CD4-positive, CD25-positive, alpha-beta regulatory T cell (primary cell): ENCODE measurements around the gene UFSP2. TPM values are rescaled to one million over a fixed set of nuclear protein-coding genes. Genes with fewer than 3 reads are reported as not detected.

Source experiments
- ATAC-seq, 2 donors: fragments of 150-1000 bp; cut with Tn5 transposase; one replicate each; pipeline ENCODE4 v1.10.0; 2021; ENCODE audit warnings: low read depth in 2 of 2, moderate number of reproducible peaks in 2 of 2, moderate library complexity in 1 of 2
- DNase-seq, 3 donors: peaks; one replicate each; pipeline versions ENCODE4 v3.0.0 to v3.0.0-alpha.2; 2012 to 2022; ENCODE audit warnings: mixed read lengths in 1 of 3
- H3K27ac ChIP-seq: one replicate; pipeline ENCODE4 v1.7.0; 2013; ENCODE audit warnings: mild to moderate bottlenecking, low read length; ENCODE audit not compliant: insufficient read depth, poor library complexity, severe bottlenecking
- H3K27me3 ChIP-seq: one replicate; pipeline ENCODE4 v1.7.0; 2013; ENCODE audit warnings: low read length; ENCODE audit not compliant: control insufficient read depth, insufficient read depth
- H3K36me3 ChIP-seq: one replicate; pipeline ENCODE4 v1.7.0; 2013; ENCODE audit warnings: mild to moderate bottlenecking, low read length, moderate library complexity; ENCODE audit not compliant: control insufficient read depth, insufficient read depth
- H3K4me1 ChIP-seq: 2 replicates; pipeline ENCODE4 v1.7.0; 2013; ENCODE audit warnings: mild to moderate bottlenecking, low read length; ENCODE audit not compliant: insufficient read depth, control insufficient read depth, poor library complexity, severe bottlenecking
- H3K4me3 ChIP-seq: one replicate; pipeline ENCODE4 v1.7.0; 2013; ENCODE audit warnings: low read depth, mild to moderate bottlenecking, low read length, moderate library complexity
- H3K9me3 ChIP-seq, 2 experiments: 1 replicate in 1 of 2; 2 replicates in 1 of 2; pipeline ENCODE4 v1.7.0; 2013; ENCODE audit warnings: low read length in 2 of 2, mild to moderate bottlenecking in 1 of 2, moderate library complexity in 1 of 2; ENCODE audit not compliant: control insufficient read depth in 2 of 2
- H3K27ac Mint-ChIP-seq, 3 donors: one replicate each; pipeline ENCODE4 v1.8.0; 2020 to 2022; ENCODE audit warnings: mild to moderate bottlenecking in 3 of 3, mixed read lengths in 3 of 3, moderate library complexity in 2 of 3
- H3K27me3 Mint-ChIP-seq: one replicate; pipeline ENCODE4 v1.8.0; 2022; ENCODE audit warnings: mild to moderate bottlenecking, mixed read lengths
- H3K36me3 Mint-ChIP-seq: one replicate; pipeline ENCODE4 v1.8.0; 2020; ENCODE audit warnings: mixed read lengths
- H3K4me1 Mint-ChIP-seq, 4 donors: one replicate each; pipeline ENCODE4 v1.8.0; 2020 to 2022; ENCODE audit warnings: mixed read lengths in 4 of 4, mild to moderate bottlenecking in 1 of 4
- H3K4me3 Mint-ChIP-seq, 4 donors: one replicate each; pipeline ENCODE4 v1.8.0; 2020 to 2022; ENCODE audit warnings: mild to moderate bottlenecking in 4 of 4, mixed read lengths in 4 of 4, moderate library complexity in 3 of 4
- H3K9me3 Mint-ChIP-seq, 7 donors: one replicate each; pipeline ENCODE4 v1.8.0; 2020 to 2022; ENCODE audit warnings: mixed read lengths in 7 of 7, mild to moderate bottlenecking in 3 of 7, moderate library complexity in 2 of 7
- polyA plus RNA-seq, 4 donors: library from polyadenylated mRNA; unstranded; fragments of 300-500 nt; fragmentation: Illumina TruSeq; gene quantifications; one replicate each; pipeline ENCODE4 v1.2.3, GENCODE V29; 2021
- total RNA-seq: library from RNA; stranded (reverse); gene quantifications from one replicate; pipeline ENCODE4 v1.2.3, GENCODE V29; 2022

The UFSP2 gene
- total and polyA plus RNA-seq, 5 donors from 2014 or later, result 18.2 to 45.3 (median 43.3) TPM

DNA sequence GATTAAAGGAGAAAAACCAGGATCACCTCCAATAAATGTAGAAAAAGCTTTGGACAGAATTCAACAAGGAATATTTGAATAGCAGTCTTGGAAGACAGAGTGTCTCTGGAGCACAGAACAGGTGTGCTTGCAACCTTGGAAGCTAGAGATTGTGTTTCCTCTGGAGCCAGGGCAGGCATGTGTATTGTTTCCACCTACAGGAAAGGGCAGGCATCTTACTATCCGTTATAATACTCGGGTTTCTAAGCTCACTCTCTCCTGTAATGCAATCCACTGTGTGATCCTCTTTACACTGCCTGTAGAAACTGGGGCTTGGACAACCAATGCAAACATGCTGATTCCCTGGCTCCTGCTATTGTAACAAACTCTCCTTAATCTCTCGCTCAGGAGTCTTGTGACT, 31.4 kb upstream of the UFSP2 start:
- no peaks in the 10 kb centered on the region for H3K4me1 ChIP-seq
- Mint-ChIP-seq H3K4me3 (no peak overlapping the region), H3K4me1 (peaks cover 0 to 2% (median 0%) of the 10 kb centered on the region in 4 donors), H3K27ac (no peak overlapping the region), H3K27me3 (peaks cover 54% of the 10 kb centered on the region), H3K9me3 (peaks cover 0 to 2% (median 0%) of the 10 kb centered on the region in 7 donors), H3K36me3 (no peaks in the 10 kb centered on the region)
- peaks cover 11% of the 10 kb centered on the region for H3K27me3 ChIP-seq
- H3K27ac ChIP-seq, result no peak overlapping the region
- ATAC-seq, result no peak
- H3K9me3 ChIP-seq, result no peaks in the 10 kb centered on the region
- H3K4me3 ChIP-seq, result no peak overlapping the region
- no peaks in the 10 kb centered on the region for H3K36me3 ChIP-seq
- no peak for DNase-seq

DNA sequence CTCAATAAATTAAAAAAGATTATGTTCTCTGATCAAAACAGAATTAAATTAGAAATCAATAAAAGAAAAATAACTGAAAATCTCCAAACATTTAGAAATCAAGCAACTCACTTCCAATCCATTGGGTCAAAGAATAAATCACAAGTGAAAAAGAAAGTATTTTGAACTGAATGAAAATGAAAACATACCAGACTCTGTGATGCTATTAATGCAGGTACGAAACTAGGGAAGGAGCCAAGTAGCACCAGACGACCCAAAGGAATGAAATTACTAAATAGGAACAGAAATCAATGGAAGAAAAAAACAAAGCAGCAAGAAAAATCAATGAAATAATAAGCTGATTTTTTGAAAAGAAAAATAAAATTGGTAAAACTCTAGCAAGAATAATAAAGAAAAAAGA, 30.4 kb upstream of the UFSP2 start:
- Mint-ChIP-seq H3K27me3 (peaks cover 51% of the 10 kb centered on the region), H3K36me3 (no peaks in the 10 kb centered on the region), H3K4me3 (no peak overlapping the region), H3K27ac (no peak overlapping the region), H3K4me1 (peaks cover 0 to 2% (median 0%) of the 10 kb centered on the region in 4 donors), H3K9me3 (no peaks in the 10 kb centered on the region)
- H3K27me3 ChIP-seq, result peaks cover 7% of the 10 kb centered on the region
- no peaks in the 10 kb centered on the region for H3K4me1 ChIP-seq
- H3K27ac ChIP-seq, result no peak overlapping the region
- H3K9me3 ChIP-seq, result no peaks in the 10 kb centered on the region
- no peak for ATAC-seq
- no peak overlapping the region for H3K4me3 ChIP-seq
- DNase-seq, result no peak
- no peaks in the 10 kb centered on the region for H3K36me3 ChIP-seq

DNA sequence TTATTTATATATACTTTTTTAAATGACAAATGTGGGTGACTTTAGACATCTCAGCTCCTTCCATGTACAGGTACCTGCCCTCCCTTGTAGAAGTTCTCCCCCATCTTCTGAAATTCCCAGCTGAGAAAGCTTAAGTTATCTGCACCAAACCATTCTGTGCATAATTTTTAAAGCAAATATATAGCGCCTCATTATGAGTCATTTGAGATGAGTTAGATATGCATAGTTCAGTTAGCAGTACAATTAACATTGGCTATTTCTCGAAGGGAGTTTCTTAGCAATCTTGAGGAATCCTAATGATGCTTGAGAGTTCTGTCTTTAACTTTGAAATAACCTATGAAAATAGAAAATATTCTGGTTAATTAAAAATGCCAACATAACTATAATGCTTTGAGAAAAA, 19.4 kb upstream of the UFSP2 start:
- Histone ChIP-seq H3K4me1 (no peaks in the 10 kb centered on the region), H3K9me3 (no peaks in the 10 kb centered on the region), H3K4me3 (no peak overlapping the region), H3K27me3 (peaks cover 6% of the 10 kb centered on the region), H3K27ac (no peak overlapping the region), H3K36me3 (no peaks in the 10 kb centered on the region)
- H3K27me3 Mint-ChIP-seq, result peaks cover 29% of the 10 kb centered on the region
- H3K4me1 Mint-ChIP-seq, result no peaks in the 10 kb centered on the region
- peaks cover 0 to 1% (median 0%) of the 10 kb centered on the region in 7 donors for H3K9me3 Mint-ChIP-seq
- DNase-seq (no peak), ATAC-seq (no peak)
- no peak overlapping the region for H3K27ac Mint-ChIP-seq
- no peak overlapping the region for H3K4me3 Mint-ChIP-seq
- no peaks in the 10 kb centered on the region for H3K36me3 Mint-ChIP-seq

DNA sequence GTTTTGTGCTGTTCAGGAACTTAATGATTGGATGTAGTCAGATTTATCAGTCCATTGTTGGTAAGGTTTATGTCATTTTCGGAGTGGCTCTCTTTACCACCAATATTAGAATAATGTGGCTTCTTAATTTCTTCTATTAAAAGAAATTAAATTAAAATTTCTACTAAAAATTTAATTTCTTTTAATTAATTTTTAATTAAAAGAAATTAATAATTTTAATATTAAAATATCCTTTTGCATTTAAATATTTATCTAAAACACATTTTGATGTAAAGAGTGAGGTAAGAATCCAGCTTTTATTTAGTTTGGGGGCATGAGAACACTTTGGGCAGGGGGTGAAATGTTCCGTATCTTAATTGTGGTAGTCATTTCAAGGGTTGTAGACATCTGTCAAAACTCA, 15.7 kb upstream of the UFSP2 start:
- Mint-ChIP-seq H3K27me3 (peaks cover 15% of the 10 kb centered on the region), H3K4me3 (no peak overlapping the region), H3K9me3 (peaks cover 0 to 1% (median 0%) of the 10 kb centered on the region in 7 donors), H3K4me1 (no peaks in the 10 kb centered on the region), H3K36me3 (no peaks in the 10 kb centered on the region), H3K27ac (no peak overlapping the region)
- Histone ChIP-seq H3K27me3 (peaks cover 17% of the 10 kb centered on the region), H3K4me3 (no peak overlapping the region), H3K27ac (no peak overlapping the region), H3K9me3 (no peaks in the 10 kb centered on the region), H3K36me3 (no peaks in the 10 kb centered on the region), H3K4me1 (no peaks in the 10 kb centered on the region)
- DNase-seq (no peak), ATAC-seq (no peak)

DNA sequence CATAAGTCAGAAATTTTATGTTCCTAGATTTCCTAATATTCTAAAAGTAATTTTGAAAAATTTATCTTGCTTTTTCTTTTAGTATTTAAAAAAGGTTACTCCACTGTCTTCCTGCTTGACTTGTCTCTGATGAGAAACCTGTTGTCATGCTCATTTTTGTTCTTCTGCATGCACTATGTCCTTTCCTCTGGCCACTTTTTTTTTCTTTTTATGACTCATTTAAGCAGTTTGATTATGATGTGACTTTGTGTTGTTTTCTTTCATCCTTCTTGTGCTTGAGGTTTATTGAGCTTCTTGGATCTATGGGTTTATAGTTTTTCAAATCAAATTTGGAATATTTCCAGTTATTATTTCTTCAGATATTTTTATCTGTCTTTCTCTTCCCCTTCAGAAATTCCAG, 12.0 kb upstream of the UFSP2 start:
- H3K27me3 ChIP-seq, result peaks cover 16% of the 10 kb centered on the region
- peak in 1 of 3 donors; percentile 7 for DNase-seq
- H3K9me3 Mint-ChIP-seq, result peaks cover 0 to 1% (median 0%) of the 10 kb centered on the region in 7 donors
- no peaks in the 10 kb centered on the region for H3K36me3 Mint-ChIP-seq
- no peaks in the 10 kb centered on the region for H3K9me3 ChIP-seq
- H3K27ac ChIP-seq, result no peak overlapping the region
- no peak overlapping the region for H3K4me3 Mint-ChIP-seq
- H3K4me1 Mint-ChIP-seq, result no peaks in the 10 kb centered on the region
- H3K36me3 ChIP-seq, result no peaks in the 10 kb centered on the region
- no peak overlapping the region for H3K4me3 ChIP-seq
- H3K4me1 ChIP-seq, result no peaks in the 10 kb centered on the region
- no peak overlapping the region for H3K27ac Mint-ChIP-seq
- peaks cover 25% of the 10 kb centered on the region for H3K27me3 Mint-ChIP-seq
- ATAC-seq, result no peak

DNA sequence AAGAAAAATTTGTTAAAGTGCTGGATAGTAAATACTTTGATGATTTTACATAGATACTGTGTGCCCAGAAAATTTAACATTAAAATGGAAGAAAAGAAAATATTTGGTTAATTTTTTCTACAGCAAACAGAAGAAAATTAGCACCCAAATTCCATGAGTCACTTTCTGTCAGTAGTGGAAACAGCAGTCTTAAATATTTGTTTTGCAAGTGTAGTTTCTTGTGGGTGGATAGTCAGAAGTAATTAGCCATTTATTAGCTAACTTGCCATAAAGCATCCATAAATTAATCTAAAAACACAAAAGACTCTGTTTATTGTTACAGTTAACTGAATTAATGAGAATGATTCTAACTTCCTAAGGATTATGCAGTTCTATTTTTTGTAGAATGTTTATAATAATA, 9.7 kb upstream of the UFSP2 start:
- DNase-seq, result no peak
- H3K27me3 ChIP-seq, result peaks cover 11% of the 10 kb centered on the region
- Mint-ChIP-seq H3K27ac (no peak overlapping the region), H3K4me3 (no peak overlapping the region), H3K36me3 (no peaks in the 10 kb centered on the region), H3K9me3 (no peaks in the 10 kb centered on the region), H3K27me3 (peaks cover 30% of the 10 kb centered on the region), H3K4me1 (no peaks in the 10 kb centered on the region)
- no peak overlapping the region for H3K27ac ChIP-seq
- ATAC-seq, result no peak
- H3K4me3 ChIP-seq, result no peak overlapping the region
- H3K4me1 ChIP-seq, result no peaks in the 10 kb centered on the region
- no peaks in the 10 kb centered on the region for H3K9me3 ChIP-seq
- H3K36me3 ChIP-seq, result no peaks in the 10 kb centered on the region

DNA sequence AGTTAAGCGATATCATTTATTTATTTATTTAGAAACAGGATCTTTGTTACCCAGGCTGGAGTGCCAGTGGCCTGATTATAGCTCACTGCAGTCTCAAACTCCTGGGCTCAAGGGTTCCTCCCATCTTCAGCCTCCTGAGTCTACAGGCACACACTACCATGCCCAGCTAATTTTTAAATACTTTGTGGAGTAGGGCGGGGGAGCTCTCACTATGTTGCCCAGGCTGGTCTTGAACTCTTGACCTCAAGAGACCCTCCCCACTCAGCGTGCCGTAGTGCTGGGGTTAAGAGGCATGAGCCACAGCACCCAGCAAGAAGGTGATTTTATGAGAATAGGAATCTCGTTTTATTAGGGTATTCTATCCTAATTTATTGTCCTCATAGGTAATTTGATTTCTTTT, 3.9 kb upstream of the UFSP2 start:
- Histone ChIP-seq H3K36me3 (no peaks in the 10 kb centered on the region), H3K27me3 (no peaks in the 10 kb centered on the region), H3K4me3 (no peak overlapping the region), H3K27ac (no peak overlapping the region), H3K9me3 (no peaks in the 10 kb centered on the region), H3K4me1 (peaks cover 13% of the 10 kb centered on the region)
- peak overlapping the region in 1 of 4 donors; percentile 1 for H3K4me3 Mint-ChIP-seq
- ATAC-seq (no peak), DNase-seq (no peak)
- peak overlapping the region in 1 of 3 donors; percentile 43 for H3K27ac Mint-ChIP-seq
- H3K36me3 Mint-ChIP-seq, result no peaks in the 10 kb centered on the region
- no peaks in the 10 kb centered on the region for H3K9me3 Mint-ChIP-seq
- H3K27me3 Mint-ChIP-seq, result peaks cover 46% of the 10 kb centered on the region
- peaks cover 0 to 13% (median 7%) of the 10 kb centered on the region in 4 donors for H3K4me1 Mint-ChIP-seq

DNA sequence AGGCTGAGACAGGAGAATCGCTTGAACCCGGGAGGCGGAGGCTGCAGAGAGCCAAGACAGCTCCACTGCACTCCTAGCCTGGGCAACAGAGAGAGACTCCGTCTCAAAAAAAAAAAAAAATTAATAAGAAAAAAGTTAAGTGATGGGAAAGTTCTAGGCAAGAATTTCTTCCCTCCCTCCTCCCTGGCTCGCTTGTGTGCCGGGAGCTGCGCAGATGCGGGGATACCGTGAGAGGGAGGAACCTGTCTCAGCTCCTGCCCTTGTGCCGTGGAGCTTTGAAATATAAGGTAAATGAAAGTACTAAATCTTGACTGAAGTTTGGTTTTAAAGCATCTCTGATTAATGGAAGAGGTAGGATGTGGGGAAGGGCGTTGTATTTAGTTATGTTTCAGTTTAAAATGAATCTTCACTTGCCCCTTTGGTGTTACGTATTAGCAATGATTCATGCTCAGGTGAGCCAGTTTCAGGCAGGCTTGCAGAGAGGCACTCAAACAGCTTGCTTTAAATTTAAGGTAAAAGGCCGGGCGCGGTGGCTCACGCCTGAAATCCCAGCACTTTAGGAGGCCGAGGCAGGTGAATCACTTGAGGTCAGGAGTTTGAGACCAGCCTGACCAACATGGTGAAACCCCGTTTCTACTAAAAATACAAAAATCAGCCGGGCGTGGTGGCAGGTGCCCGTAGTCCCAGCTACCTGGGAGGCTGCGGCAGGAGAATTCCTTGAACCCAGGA, 1.4 kb upstream of the UFSP2 start:
- H3K36me3 Mint-ChIP-seq, result no peaks in the 10 kb centered on the region
- peak overlapping the region in 2 of 3 donors; percentile 57 to 97 for H3K27ac Mint-ChIP-seq
- peaks cover 17% of the 10 kb centered on the region for H3K4me1 ChIP-seq
- H3K36me3 ChIP-seq, result peaks cover under 1% of the 10 kb centered on the region
- peaks cover 10 to 27% (median 16%) of the 10 kb centered on the region in 4 donors for H3K4me1 Mint-ChIP-seq
- no peak overlapping the region for H3K4me3 ChIP-seq
- peak overlapping the region in 3 of 4 donors; percentile 40 to 72 (median 67) for H3K4me3 Mint-ChIP-seq
- H3K9me3 Mint-ChIP-seq, result no peaks in the 10 kb centered on the region
- DNase-seq (no peak), ATAC-seq (no peak)
- no peaks in the 10 kb centered on the region for H3K9me3 ChIP-seq
- H3K27me3 ChIP-seq, result no peaks in the 10 kb centered on the region
- no peak overlapping the region for H3K27ac ChIP-seq
- H3K27me3 Mint-ChIP-seq, result peaks cover 38% of the 10 kb centered on the region
